Putamen (tissue), 1 donor: ENCODE measurements around the gene GABRB2.
"Not testable (repeated sequence)": the region's sequence is repeated elsewhere in the genome, so short reads cannot be mapped to it uniquely, and the experiment has no call there.

Experiments
- DNase-seq: peaks from one replicate; pipeline ENCODE4 v3.0.0-alpha.2; 2016; ENCODE audit warnings: low spot score

GABRB2 gene

GRCh38 chr5:161546470-161547301 lies at the start of gene GABRB2:
GABRB2 (minus strand) TSS chr5:161546725; CDS start chr5:161546643, 82 bp downstream.
- peak; percentile 79 for DNase-seq

DNA sequence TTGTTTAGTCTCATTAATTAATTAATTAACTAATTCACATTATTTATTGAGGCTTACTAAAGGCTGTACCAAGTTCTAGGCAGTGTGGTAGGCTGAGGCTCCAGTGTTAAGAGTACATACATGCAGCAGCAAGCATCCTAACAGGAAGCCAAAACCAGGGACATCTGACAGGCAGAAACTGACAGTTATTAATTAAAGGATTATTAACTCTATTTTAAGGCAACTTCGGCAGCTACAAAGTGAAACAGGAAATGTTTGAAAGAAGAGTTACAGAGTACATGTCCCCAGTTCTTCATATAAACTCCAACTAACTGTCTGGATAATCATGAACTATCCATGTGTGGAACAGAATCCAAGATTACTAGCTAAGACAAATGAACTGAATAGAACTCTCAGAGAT lies 39.3 kb upstream of the GABRB2 start:
- no peak for DNase-seq

- DNase-seq, result peak; percentile 30
Observed at GRCh38 chr5:161580621-161581020, 34.1 kb upstream of the GABRB2 start.

- no peak for DNase-seq
Observed at GRCh38 chr5:161572914-161573313, 26.4 kb upstream of the GABRB2 start.

DNA sequence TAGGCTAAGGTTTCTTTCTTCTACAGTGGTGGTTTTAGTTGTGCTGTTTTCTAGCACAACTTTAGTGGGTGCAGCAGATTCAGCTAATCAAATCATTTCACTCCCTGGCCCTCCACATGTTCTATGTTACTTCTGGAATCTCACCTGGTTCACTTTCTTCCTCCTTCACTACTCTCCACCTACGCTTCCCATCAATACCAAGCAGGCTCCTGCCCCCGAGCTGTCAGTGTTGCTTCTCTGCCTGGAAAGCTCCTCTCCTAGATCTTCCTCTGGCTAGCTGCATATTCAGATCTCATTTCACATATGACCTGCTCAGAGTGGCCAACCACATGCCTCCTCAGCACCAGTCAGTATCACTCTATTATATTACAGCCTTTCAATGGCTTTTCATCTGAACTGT lies 19.6 kb upstream of the GABRB2 start:
- DNase-seq, result peak; percentile 64

- no peak for DNase-seq
Observed at GRCh38 chr5:161562446-161562845, 15.9 kb upstream of the GABRB2 start.

DNA sequence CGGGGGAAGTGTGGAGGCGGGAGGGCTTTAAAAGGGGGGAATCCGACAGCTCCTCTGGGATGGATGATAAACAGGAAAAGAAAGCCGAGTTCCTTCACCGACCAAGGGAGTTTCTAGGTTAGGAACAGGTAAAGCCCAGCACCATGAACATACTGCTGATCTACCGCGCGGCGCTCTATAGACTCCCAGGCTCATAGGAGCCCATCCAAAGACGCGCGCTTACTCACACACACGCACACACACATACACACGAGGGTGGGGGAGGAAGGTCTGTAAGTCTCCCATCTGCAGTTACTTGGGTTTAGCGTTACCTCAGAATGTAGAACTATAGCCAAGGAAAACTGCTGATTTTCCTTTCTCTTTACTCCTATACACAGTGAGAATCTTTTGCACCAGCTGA lies 2.6 kb upstream of the GABRB2 start:
- DNase-seq, result no peak

- no peak for DNase-seq
Observed at GRCh38 chr5:161548487-161549094, 2.1 kb upstream of the GABRB2 start.

DNA sequence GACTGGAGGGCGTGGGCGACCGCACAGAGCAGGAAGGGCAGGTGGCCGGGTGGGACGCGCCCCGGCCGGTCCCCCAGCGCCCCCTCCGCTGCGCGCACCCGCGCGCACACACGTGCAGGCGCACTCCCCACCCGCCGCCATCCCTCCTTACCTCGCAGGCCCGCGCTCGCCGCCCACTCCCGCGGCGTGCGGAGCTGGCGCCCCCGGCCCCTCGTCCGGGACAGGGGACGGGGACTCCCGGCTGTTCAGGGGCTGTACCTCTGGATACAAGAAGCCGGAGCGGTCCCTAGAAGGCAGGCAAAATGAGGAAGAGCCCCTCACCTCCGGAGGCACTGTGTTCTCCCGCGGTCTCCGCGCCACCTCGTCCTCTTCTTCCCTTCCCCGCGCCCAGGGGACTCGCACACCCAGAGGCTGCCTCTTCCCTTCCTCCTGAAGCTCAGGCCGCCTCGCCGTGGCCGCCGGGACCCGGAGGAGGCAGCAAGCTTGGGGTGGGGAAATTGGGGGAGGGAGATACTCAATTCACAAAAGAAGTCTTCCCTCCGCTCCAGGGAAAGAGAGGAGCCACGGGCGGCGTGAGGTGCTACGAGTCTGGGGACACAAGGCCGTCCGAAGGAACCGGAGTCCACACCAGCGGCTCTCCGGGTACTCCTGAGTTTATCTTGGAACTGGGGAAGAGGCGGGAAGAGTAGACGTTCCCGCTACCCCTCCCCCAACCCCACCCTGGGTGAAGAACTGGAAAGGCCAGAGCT lies 1.4 kb upstream of the GABRB2 start:
- DNase-seq, result no peak

GRCh38 chr5:161547406-161547737 lies 847 bp upstream of the GABRB2 start:
- peak; percentile 23 for DNase-seq

GRCh38 chr5:161546095-161546469 lies 443 bp downstream of the GABRB2 start:
- peak; percentile 32 for DNase-seq

DNA sequence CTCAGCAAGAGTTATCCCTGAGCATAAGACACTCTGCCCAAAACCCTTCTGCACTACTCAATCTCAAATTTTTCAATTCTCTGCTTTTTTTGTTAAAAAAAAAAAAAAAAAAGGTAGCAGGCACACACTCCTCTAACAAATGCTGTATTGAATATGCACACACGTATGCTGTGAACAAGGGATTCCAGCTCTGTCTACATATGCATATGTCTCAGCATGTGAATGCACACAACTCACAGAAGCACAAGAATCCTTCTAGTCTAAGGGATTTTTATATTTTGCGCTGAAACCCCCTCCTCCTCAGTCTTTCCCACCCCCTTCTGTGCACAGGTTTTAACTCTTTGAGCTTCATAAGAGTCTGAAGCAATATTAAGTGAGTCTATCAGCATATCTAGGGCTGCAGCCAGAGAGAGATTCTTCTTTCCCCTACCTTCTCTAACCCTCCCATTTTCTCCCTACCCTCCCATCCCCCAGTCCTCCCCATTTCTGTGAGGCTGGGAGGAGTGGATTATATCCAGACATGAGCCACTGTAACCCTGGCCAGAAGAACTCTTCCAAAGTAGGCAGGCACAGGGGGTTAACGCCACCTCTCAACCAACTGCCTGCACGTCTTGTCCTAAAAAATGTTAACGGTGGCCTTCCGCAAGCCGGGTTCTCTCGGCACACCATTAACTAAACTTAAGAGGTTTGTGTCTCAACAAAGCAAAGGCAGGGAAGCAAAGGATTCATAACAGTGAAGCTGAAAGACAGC lies 1.0 kb downstream of the GABRB2 start:
- DNase-seq, result no peak

- DNase-seq, result peak; percentile 61
Observed at GRCh38 chr5:161544350-161544765, 2.2 kb downstream of the GABRB2 start.

- DNase-seq, result no peak
Observed at GRCh38 chr5:161539016-161539415, 7.5 kb downstream of the GABRB2 start.

- DNase-seq, result no peak
Observed at GRCh38 chr5:161535762-161536161, 10.8 kb downstream of the GABRB2 start.

- no peak for DNase-seq
Observed at GRCh38 chr5:161530700-161531099, 15.8 kb downstream of the GABRB2 start.

DNA sequence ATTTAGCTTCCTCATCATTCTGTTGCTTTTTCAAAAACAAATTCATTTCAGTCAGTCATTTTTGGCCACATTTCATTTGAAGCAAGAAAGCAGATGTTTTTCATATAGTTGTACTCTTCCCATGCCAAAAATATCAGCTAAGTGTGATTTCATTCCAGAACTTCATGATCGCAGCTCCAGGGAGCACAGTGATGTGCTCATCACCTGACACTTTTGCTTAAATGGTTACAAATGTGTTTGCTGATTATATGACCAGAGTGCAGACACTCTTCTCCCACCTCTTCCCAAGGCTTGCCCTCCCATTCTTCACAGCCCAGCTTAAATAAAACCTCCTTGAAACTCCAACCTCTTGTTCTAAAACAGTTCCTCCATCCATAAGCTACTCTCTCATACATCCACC lies 32.6 kb downstream of the GABRB2 start:
- DNase-seq, result no peak

DNA sequence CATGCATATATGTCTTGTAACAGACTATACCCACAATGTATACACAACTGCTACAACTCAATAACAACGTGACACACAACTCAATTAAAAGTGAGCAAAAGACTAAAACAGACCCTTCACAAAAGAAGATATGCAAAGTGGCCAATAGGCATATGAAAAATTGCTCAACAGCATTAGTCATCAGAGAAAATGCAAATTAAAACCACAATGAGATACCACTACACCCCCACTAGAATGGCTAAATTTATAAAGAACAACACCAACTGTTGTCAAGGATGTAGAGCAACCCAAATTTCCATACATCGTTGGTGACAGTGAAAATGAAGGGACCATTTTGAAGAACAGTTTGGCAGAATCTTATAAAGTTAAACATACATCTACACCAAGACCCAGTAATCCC lies 38.9 kb downstream of the GABRB2 start:
- no peak for DNase-seq

- not testable (repeated sequence) for DNase-seq
Observed at GRCh38 chr5:161505160-161505559, 41.4 kb downstream of the GABRB2 start.

- DNase-seq, result no peak
Observed at GRCh38 chr5:161498531-161498930, 48.0 kb downstream of the GABRB2 start.

- DNase-seq, result no peak
Observed at GRCh38 chr5:161483721-161484120, 62.8 kb downstream of the GABRB2 start.

- DNase-seq, result no peak
Observed at GRCh38 chr5:161481922-161482321, 64.6 kb downstream of the GABRB2 start.
